Dermis lymphatic vessel endothelial cell (primary cell): Measurements from ENCODE around the gene CYB5A. TPM values are rescaled to one million over a fixed set of nuclear protein-coding genes. Genes with fewer than 3 reads are reported as not detected.

Experiments
- total RNA-seq: library from RNA; depleted of rRNA; stranded (reverse); fragments of >200 nt; gene quantifications from 2 replicates; pipeline ENCODE4 v1.2.1, GENCODE V29; 2014

Gene CYB5A
- total RNA-seq = 19.4 and 23.5 TPM in 2 replicates

GRCh38 chr18:74291771-74292540 is at the start of gene CYB5A:
Gene CYB5A (minus strand): TSS chr18:74291963. CDS start chr18:74291875, 88 bp downstream.

GRCh38 chr18:74315464-74316256 is 23.9 kb upstream of the CYB5A start, which contains the start of gene C18orf63:
Gene C18orf63 (plus strand): TSS chr18:74315839. CDS start chr18:74317866, 2,027 bp downstream.

Other genes with a start within 250 kb of the CYB5A start
- under 0.01 and 0.09 TPM in 2 replicates for gene FBXO15, start 144.1 kb downstream of the CYB5A start, total RNA-seq
- 19.6 and 26.1 TPM in 2 replicates for gene TIMM21, start 143.4 kb downstream of the CYB5A start, total RNA-seq
- gene C18orf63, start 23.9 kb upstream of the CYB5A start, total RNA-seq = not detected in 2 replicates
- not detected in 2 replicates for gene DIPK1C, start 165.3 kb upstream of the CYB5A start, total RNA-seq
- gene CNDP2, start 204.4 kb upstream of the CYB5A start, total RNA-seq = 67.4 and 71.3 TPM in 2 replicates
- not detected in 2 replicates for gene CNDP1, start 242.5 kb upstream of the CYB5A start, total RNA-seq